ENCODE results near the gene INO80E.

INO80E gene

DNA sequence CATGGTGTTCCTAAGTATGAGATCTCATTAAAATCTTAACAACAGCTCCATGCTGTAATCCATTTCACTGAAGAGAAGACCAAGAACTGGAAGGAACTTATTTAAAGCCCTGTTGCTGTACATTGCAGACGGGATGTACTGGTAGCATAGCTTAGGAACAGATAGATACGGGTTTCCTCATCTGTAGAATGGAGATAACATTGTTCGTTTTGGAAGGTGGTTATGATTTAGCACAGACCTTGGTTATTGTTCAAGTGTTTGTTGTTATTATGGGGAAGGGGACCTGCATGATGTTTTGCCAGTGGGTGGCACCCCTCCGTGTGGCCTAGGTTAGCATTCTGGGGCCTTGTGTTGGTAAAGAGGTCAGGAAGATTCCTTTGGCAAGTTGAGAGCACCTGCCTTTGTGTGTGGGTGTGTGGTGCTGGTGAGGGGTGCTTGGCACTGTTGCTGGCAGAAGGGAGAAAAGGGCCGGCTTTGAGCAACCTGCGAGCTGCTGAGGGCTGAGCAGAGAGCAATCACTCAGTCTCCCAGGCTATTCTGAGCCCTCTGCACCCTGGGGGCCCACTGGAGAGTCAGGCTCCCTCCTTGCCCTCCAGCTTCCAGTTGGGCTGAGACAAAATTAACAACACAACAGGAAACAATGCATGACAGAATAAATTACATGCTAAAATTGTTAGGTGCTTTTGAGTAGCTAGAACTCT, 20.1 kb upstream of the INO80E start:
- no peak for DNase-seq

DNA sequence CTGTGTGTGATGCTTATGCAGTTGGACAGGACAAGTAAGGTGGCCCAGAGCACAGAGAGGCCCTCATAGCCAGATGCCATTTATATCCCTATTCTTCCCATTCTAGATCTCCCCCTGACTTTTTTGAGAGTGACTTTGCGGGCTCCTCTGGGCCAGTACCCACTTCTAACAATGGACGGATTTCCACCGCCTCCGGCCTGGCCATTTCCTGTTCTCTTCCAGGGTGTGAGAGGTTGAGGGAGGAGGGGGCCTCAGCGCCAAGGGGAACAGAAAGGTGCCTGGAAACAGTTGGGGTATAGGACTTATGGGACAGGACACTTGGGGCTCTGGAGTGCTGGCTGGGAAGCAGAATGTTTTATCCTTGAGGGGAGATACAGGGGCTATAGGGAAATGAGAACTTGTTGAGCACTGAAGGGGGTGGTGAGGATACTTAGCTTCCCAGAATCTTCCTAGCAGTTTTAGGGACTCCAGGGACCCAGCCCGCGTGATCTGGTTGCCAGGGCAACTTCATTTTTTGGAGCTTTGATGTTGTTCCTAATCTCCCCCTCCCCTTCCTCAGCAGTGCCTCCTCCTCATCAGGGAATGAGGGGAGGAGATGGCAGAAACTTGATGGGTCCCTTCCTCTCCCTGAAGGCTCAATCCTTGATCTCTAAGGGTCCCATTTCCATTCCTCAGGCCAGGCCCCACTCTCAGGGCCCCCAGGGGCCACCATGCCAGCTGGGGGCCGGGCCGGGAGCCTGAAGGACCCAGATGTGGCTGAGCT, 18.8 kb upstream of the INO80E start:
- DNase-seq, result no peak

DNA sequence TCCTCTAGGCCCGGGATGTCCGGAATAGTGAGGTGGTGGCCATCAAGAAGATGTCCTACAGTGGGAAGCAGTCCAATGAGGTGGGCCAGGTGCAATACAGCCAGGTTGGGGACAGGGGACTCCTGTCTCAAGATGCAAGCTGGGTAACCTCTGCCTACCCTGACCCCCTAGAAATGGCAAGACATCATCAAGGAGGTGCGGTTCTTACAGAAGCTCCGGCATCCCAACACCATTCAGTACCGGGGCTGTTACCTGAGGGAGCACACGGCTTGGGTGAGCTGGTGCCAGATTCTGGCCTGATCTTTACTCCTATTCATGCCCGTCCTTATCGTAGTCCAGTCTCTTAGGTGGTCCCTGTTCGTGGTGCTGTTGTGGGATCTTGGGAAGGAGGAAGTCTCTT, 18.0 kb upstream of the INO80E start:
- no peak for DNase-seq

DNA sequence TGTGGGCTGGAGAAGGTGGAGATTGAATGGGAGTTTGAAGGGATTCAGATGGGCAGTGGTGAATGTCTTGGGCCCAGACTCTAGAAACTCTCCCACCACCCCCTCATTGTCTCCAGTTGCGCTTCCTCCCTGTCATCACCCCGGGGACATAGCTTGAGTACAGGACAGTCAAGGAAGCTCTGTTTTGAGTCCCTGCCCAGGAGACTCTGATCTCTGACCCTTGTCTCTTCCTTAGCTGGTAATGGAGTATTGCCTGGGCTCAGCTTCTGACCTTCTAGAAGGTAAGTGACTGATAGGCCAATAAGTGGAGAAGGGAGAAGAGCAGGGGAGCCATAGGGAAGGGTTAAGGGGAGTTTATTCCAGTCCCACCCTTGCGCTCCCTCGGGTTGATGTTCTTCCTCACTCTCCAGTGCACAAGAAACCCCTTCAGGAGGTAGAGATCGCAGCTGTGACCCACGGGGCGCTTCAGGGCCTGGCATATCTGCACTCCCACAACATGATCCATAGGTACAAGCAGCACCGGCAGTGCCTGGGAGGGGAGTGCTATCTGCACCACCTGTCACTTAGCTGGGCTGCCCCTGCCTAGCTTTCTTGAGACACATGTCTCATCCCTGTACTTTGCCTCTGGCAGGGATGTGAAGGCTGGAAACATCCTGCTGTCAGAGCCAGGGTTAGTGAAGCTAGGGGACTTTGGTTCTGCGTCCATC, 17.3 kb upstream of the INO80E start:
- DNase-seq, result no peak

DNA sequence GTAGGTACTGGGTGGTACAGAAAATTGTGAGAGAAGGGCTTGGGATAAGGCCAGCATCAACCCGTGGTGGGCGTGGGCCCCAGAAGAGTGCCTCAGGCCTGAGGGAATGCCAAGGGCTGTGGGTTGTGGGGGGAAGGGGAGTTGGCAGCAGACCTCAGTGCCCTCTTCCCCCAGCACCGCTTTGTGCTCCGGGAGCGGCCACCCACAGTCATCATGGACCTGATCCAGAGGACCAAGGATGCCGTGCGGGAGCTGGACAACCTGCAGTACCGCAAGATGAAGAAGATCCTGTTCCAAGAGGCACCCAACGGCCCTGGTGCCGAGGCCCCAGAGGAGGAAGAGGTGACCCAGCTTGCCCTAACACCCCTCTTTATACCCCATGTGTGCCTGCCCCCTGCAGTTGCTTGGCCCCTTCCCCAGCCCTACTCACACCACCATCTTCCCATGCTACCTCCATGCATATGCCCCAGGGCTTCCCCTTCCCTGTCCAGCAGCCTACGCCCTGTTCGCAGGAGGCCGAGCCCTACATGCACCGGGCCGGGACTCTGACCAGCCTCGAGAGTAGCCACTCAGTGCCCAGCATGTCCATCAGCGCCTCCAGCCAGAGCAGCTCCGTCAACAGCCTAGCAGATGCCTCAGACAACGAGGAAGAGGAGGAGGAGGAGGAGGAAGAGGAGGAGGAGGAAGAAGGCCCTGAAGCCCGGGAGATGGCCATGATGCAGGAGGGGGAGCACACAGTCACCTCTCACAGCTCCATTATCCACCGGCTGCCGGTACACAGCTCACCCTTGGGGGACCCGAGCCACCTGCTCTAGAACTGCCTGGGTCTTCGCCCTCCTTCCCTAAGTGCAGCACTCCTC, 13.3 kb upstream of the INO80E start:
- DNase-seq, result no peak

DNA sequence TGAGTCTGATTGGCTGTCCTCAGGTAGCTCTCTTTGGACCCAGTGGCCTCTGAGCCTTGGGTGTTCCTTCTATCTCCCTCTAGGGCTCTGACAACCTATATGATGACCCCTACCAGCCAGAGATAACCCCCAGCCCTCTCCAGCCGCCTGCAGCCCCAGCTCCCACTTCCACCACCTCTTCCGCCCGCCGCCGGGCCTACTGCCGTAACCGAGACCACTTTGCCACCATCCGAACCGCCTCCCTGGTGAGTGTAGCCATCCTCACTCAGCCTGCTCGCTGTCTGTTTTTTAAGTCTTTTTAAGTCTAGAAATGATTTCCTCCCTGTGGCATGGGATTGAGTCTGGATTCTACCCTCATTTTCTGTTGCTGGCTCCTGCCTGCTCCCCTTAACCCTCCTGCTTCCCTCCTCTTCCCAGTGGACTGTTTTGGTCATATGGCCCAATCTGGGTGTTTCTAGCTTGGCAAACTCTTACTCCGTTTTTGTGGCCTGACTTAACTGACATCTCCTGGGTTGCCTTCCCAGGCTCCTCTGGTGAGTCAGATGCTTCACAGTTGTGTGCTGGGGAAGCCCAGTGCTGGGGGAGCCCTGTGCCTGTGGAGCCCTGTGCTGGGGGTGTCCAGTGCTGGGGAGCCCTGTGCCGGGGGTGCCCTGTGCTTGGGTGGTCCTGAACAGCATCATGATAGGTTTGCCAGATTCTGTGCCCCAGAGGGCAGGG, 12.5 kb upstream of the INO80E start:
- DNase-seq, result no peak

DNA sequence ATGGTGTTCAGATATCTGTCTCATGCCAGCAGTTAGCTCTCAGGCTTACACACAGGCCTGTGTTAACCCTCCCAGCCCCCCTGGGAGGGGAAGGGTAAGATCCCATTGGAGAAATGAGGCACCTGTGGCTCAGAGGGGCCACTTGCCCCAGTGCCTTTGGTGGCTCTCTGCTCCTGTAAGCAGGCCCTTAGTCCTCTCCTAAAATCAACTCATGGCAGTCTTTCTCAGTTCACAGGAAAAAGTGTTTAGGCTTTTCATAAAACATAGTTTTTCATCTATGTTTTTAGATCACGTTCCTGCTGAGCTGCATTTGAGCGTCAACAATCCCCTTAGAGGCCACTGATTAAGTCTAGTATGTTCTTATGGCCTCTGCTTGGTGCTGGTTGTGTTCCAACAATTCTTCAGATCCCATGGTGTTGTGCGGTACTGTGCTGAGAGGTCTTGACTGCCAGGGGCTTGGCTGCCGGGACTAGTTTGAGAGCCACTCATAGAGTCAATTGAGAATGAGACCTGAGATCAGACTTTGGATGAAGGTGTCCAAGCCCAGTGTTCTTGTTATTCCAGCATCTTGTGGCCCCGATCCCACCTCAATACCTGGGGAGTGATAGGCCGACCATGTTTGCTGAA, 11.8 kb upstream of the INO80E start:
- no peak for DNase-seq

DNA sequence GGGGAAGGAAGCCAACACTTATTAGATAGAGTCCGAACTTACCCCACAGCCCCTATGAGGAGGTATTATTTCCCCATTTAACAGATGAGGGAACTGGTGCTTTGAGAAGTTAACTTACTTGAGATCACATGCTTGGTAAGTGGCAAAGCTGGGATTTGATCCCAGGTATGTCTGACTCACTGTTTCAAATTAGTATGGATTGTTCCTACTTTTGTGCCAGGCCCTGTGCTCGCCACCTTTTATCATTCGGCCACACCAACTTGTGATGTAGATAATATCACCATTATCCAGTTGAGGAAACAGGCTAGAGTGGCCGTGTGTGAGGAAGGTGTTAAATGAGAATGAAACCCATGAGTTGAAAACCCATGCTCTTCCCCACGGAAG, 11.3 kb upstream of the INO80E start:
- no peak for DNase-seq

DNA sequence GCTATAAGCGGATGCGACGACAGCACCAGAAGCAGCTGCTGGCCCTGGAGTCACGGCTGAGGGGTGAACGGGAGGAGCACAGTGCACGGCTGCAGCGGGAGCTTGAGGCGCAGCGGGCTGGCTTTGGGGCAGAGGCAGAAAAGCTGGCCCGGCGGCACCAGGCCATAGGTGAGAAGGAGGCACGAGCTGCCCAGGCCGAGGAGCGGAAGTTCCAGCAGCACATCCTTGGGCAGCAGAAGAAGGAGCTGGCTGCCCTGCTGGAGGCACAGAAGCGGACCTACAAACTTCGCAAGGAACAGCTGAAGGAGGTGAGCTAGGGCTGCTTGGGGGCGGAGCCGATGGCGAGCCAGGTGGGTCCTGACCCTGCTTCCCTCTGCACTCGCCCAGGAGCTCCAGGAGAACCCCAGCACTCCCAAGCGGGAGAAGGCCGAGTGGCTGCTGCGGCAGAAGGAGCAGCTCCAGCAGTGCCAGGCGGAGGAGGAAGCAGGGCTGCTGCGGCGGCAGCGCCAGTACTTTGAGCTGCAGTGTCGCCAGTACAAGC, 10.7 kb upstream of the INO80E start:
- no peak for DNase-seq

DNA sequence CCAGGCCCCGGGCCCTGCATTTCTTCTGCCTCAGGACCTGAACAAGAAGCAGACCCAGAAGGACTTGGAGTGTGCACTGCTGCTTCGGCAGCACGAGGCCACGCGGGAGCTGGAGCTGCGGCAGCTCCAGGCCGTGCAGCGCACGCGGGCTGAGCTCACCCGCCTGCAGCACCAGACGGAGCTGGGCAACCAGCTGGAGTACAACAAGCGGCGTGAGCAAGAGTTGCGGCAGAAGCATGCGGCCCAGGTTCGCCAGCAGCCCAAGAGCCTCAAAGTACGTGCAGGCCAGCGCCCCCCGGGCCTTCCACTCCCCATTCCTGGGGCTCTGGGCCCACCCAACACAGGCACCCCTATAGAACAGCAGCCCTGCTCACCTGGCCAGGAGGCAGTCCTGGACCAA, 9.8 kb upstream of the INO80E start:
- no peak for DNase-seq

DNA sequence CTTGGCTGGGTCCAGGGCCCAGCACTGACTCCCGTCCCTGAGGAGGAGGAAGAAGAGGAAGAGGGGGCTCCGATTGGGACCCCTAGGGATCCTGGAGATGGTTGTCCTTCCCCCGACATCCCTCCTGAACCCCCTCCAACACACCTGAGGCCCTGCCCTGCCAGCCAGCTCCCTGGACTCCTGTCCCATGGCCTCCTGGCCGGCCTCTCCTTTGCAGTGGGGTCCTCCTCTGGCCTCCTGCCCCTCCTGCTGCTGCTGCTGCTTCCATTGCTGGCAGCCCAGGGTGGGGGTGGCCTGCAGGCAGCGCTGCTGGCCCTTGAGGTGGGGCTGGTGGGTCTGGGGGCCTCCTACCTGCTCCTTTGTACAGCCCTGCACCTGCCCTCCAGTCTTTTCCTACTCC, 9.1 kb upstream of the INO80E start:
- no peak for DNase-seq

DNA sequence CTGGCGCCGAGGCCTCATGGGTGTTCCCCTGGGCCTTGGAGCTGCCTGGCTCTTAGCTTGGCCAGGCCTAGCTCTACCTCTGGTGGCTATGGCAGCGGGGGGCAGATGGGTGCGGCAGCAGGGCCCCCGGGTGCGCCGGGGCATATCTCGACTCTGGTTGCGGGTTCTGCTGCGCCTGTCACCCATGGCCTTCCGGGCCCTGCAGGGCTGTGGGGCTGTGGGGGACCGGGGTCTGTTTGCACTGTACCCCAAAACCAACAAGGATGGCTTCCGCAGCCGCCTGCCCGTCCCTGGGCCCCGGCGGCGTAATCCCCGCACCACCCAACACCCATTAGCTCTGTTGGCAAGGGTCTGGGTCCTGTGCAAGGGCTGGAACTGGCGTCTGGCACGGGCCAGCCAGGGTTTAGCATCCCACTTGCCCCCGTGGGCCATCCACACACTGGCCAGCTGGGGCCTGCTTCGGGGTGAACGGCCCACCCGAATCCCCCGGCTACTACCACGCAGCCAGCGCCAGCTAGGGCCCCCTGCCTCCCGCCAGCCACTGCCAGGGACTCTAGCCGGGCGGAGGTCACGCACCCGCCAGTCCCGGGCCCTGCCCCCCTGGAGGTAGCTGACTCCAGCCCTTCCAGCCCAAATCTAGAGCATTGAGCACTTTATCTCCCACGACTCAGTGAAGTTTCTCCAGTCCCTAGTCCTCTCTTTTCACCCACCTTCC, 8.5 kb upstream of the INO80E start:
- DNase-seq, result no peak

DNA sequence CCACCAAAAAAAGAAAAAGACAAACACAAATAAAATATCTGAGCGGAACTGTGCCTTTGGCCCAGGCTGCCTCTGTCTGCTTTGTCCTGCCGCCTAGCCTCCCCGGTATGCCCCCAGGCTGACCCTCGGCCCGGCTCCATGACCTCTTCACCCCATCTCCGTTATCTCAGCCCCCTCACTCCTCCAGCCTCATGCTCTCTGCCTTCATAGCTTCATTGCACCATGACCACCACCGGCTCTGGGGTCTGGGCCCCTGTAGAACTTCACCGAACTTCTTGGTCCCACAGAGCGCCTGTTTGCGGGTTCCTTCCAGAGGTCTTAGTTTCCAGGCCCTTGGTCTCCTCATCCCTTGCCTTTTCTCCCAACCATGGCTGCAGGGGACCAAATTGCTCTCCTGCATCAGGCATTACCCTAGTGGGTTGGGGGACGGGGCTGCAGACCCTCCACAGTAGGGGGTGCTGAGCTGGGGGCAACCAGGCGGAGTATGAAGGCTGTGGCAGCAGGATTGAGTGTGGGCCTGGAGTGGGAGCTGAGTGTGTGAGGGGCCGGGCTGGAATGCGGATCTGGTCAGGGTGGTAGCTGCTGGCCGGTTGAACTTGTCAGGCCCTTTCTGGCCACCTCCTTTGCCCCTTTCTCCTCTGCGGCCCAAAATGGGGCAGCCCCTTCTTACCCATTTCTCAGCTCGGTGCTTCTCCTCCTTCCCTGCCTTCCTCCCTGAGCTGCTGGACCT, 7.5 kb upstream of the INO80E start:
- DNase-seq, result no peak

DNA sequence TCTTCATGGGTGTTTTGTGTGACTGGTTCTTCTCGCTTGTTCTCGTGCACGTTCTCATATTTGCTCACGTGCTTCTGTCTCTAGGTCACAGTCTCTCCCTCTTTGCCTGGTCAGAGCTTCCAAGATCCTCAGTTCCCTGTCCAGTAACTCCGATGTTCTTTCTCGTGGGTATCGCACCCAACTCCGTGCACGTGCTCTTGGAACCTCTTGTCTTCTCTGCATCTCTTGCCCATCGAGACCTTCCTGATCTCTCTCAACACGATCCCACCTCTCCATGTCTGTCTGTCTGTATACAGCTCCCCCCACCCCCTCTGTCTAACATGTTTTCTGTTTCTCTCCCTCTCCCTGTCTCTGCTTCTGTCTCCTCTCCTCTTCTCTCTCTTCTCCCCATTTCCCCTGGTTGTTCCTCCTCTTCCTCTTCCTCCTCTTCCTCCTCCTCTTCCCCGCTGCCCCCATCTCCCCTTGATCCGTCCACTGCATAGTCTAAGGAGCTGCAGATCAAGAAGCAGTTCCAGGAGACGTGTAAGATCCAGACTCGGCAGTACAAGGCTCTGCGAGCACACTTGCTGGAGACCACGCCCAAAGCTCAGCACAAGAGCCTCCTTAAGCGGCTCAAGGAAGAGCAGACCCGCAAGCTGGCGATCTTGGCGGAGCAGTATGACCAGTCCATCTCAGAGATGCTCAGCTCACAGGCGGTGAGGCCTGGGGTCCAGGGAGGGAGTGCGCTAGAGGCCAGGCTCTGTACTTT, 6.8 kb upstream of the INO80E start:
- no peak for DNase-seq

DNA sequence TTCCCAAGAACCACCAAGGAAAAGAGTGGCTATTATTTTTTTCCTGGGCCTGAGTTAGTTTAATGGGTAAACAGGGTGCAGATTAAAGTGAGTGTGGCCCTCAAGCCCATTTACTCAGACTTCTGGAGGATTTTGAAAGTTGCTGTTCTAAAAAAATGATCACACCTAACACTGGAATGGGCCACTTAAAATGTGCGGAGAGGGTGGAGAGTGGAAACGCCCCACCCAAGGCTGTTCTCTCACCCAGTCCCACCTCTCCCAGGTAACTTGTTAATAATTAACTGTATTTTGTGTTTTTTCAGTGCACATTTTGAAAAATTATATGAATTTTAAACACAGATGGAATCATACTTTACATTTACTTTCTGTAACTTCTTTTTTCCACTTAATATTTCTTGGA, 6.0 kb upstream of the INO80E start:
- DNase-seq, result no peak

DNA sequence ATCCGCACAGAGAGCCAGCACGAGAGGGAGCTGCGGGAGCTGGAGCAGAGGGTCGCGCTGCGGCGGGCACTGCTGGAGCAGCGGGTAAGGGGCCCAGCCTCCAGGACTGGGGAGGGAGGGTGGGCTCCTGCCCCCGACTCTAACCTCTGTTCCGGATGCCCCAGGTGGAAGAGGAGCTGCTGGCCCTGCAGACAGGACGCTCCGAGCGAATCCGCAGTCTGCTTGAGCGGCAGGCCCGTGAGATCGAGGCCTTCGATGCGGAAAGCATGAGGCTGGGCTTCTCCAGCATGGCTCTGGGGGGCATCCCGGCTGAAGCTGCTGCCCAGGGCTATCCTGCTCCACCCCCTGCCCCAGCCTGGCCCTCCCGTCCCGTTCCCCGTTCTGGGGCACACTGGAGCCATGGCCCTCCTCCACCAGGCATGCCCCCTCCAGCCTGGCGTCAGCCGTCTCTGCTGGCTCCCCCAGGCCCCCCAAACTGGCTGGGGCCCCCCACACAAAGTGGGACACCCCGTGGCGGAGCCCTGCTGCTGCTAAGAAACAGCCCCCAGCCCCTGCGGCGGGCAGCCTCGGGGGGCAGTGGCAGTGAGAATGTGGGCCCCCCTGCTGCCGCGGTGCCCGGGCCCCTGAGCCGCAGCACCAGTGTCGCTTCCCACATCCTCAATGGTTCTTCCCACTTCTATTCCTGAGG, 5.0 kb upstream of the INO80E start:
- DNase-seq, result no peak

DNA sequence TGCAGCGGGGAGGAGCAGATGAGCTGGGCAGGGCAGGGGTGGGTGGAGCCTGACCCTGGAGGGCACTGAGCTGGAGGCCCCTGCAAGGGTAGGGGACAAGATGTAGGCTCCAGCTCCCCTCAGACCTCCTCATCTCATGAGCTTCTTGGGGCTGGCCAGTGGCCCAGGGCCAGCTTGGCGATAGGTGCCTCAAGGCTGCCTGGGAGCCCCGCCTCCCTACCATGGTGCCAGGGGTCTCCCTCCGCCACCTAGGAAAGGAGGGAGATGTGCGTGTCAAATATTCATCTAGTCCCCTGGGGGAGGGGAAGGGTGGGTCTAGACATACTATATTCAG, 4.5 kb upstream of the INO80E start:
- no peak for DNase-seq

DNA sequence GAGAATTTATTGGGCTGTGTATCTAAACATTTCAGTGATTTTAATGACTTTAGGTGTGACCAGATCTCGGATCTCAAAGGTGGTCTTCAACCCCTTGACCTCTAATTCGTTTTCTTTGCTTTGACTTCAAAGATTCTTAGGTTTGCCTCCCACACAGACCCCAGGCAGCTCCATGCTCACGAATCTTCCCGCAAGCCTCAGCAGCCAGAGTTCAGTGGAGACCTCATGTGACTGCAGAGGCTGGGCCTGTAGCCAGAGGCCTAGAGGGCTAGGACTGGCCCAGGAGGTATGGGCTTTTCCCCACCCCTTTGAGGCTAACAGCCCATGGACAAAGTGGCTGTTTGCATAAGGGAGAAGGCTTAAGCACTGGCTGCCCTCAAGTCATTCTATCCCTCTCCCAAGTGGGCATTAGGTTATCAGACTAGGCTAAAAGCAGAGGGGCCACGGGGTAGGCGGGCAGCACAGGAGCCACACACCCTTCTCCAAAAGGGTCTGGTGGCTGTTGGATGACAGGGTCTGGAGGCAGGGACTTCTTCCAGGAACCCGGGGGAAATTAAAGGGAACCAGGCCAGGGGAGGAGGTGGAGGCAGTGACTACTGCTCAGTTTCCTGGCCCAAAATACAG, 3.6 kb upstream of the INO80E start:
- DNase-seq, result no peak

Measured in NCI-H446 (cell line).